22Rv1 (cell line): ENCODE results near the gene ZNF30.
"Not testable (repeated sequence)": the region's sequence is repeated elsewhere in the genome, so short reads cannot be mapped to it uniquely, and the experiment has no call there.

Experiments used
- H3K27ac ChIP-seq: fragments of 450-650 bp; 2 replicates; pipeline ENCODE4 v1.5.1; 2017
- CTCF ChIP-seq: fragments of 450-650 bp; IDR thresholded peaks from 2 replicates; pipeline ENCODE4 v1.5.1; 2017; ENCODE audit warnings: mild to moderate bottlenecking
- ZFX ChIP-seq: fragments of 450-650 bp; IDR thresholded peaks from 2 replicates; pipeline ENCODE4 v1.6.1; 2017; ENCODE audit warnings: antibody characterized with exemption, borderline replicate concordance

ZNF30 gene

GRCh38 chr19:34990578-34991192, 64.0 kb downstream of the ZNF30 start:
- no peak for TF ChIP-seq ZFX
- no peak for TF ChIP-seq CTCF
- no peak overlapping the region for H3K27ac ChIP-seq

DNA sequence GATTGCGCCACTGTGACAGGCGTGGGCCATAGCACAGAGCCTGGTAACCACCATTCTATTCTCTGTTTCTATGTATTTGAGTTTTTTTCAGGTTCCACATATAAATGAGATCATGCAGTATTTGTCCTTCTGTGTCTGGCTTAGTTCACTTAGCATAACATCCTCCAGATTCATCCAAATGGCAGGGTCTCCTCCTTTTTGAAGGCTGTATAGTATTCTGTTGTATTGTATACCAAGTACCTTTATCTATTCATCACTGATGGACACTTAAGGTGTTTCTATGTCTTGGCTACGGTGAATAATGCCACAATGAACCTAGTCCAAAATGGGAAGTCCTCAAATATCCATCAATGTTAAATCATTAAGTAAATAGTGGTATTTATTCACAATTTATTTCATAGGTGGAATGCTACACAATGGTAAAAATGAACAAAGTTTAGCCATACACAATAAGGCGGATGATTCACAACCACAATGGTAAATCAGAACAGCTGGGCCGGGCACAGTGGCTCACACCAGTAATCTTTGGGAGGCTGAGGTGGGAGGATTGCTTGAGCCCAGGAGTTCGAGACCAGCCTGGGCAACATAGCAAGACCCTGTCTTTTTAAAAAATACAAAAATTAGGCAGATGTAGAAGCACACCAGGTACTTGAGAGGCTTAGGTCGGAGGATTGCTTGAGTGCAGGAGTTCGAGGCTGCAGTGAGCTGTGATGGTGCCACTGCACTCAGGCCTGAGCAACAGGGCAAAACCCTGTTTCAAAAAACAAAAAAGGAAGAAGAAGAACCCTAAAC, 65.0 kb downstream of the ZNF30 start:
- H3K27ac ChIP-seq = no peak overlapping the region
- TF ChIP-seq CTCF (no peak), ZFX (no peak)

- not testable (repeated sequence) for H3K27ac ChIP-seq
Measured at GRCh38 chr19:34992582-34992981, 65.9 kb downstream of the ZNF30 start.

DNA sequence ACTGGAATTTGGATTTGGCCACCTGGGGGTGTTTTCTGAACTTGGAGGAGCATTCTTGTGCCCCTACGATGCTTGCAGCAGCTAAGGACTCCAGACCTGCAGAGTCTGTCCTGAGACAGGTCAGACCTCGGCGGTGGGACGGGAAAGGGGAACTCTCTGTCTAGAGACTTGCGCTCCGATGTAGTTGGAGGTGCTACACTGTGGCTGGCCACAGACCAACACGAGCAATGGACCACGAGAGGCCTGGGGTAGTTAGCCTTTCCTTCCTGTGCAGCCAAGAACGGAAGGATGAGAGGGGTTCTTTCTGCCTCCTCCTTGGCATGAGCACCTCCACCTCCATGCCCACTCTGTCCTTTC, 67.6 kb downstream of the ZNF30 start:
- peak overlapping the region; percentile 29; the same call in 1 of the 2 replicates for H3K27ac ChIP-seq
- TF ChIP-seq CTCF (no peak), ZFX (no peak)
